NCI-H146 treated with DMSO at 0.1 percent for 48 hours (cell line): Measurements from ENCODE around the gene GSG1L.

ENCODE experiments used
- DNase-seq: peaks from one replicate; lab custom pipeline; 2025; ENCODE audit not compliant: unreplicated experiment; lab: John Stamatoyannopoulos, UW

GSG1L gene

GRCh38 chr16:27742333-27742732 lies 321.2 kb downstream of the GSG1L start:
- DNase-seq, result no peak

- DNase-seq, result no peak
These were observed 322.9 kb downstream of the GSG1L start for GRCh38 chr16:27740496-27741201.

- DNase-seq, result no peak
These were observed 323.7 kb downstream of the GSG1L start for GRCh38 chr16:27739606-27740357.

- no peak for DNase-seq
These were observed 324.9 kb downstream of the GSG1L start for GRCh38 chr16:27738596-27738995.
